Measurements from ENCODE around the gene KCTD1.

KCTD1 gene

DNA sequence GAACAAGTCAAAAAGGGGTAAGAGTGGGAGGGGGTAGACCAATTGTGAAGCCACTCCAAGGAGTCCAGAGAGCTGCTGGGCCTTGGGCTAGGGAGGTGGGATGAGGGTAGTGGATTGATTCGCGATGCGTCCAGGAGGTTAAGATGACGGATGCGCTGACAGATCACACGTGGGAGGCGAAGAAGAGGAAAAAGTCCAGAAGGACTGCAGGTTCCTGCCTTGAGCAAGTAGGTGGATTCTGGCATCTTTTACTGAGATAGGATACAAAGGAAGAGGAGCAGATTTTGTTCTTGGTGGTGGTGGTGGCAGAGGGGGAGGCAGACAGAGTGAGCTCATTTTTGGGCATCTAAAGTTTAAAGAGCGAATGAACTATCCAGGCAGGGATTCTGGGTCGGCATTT lies 76.5 kb downstream of the KCTD1 start:
- Mint-ChIP-seq H3K36me3 (no peaks in the 10 kb centered on the region), H3K27ac (no peak overlapping the region), H3K27me3 (no peaks in the 10 kb centered on the region), H3K4me3 (no peak overlapping the region), H3K9me3 (no peaks in the 10 kb centered on the region), H3K4me1 (no peaks in the 10 kb centered on the region)
- DNase-seq, result no peak
- CTCF ChIA-PET, result no interaction called here

DNA sequence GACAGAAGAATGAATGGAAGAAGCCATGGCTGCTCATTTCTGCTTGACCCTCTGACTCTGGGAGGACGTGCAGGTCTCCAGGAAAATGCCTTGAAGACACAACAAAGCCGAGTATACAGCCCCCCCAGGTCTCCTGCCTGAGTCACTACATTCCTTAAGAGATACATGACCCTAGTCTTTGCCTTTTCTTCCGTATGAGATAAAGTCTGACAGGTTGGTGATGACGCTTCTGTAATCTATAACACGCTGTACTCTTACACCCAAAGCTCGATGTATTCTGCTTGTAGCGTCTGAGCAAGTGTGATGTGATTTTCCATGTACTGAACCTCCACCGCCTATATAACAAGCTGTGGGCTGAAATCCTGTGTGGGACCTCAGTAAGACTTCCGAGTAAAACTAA lies 77.3 kb downstream of the KCTD1 start:
- H3K27ac Mint-ChIP-seq, result no peak overlapping the region
- no peaks in the 10 kb centered on the region for H3K27me3 Mint-ChIP-seq
- H3K9me3 Mint-ChIP-seq, result no peaks in the 10 kb centered on the region
- H3K4me1 Mint-ChIP-seq, result no peaks in the 10 kb centered on the region
- CTCF ChIA-PET, result no interaction called here
- DNase-seq, result no peak
- no peaks in the 10 kb centered on the region for H3K36me3 Mint-ChIP-seq
- no peak overlapping the region for H3K4me3 Mint-ChIP-seq

DNA sequence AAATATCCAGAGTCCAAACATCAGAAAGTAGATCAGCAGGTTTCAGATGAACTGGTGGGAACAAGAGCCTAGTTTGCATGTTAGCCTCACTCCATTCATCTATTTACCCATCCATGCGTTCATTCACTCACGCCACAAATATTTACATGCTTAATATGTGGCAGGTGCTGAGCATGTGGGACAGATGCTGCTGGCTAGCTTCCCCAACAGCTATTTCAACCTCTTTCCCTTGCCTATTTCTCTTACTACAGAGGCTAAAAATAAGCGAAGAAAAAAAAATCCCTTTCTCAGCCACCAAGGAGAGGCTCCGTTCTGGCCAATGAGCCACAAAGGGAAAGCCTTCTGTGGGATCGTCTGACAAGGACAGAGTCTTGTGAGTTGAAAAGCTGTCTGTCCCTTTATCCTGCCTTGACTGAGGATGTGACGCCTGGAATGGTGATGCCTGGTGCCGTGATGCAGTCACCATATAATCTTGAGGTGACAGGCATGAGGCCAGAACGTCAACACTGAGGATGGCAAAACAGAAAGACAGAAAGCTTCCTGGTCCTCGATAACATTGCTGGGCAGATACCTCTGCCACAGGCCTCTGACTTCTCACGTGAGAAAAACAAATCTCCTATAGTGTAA lies 78.2 kb downstream of the KCTD1 start:
- Mint-ChIP-seq H3K27ac (no peak overlapping the region), H3K4me3 (no peak overlapping the region), H3K36me3 (no peaks in the 10 kb centered on the region), H3K27me3 (no peaks in the 10 kb centered on the region), H3K4me1 (no peaks in the 10 kb centered on the region), H3K9me3 (no peaks in the 10 kb centered on the region)
- no peak for DNase-seq
- CTCF ChIA-PET, result no interaction called here

GRCh38 chr18:26468931-26469340 lies 79.4 kb downstream of the KCTD1 start:
- H3K27ac Mint-ChIP-seq, result no peak overlapping the region
- CTCF ChIA-PET, result no interaction called here
- H3K27me3 Mint-ChIP-seq, result no peaks in the 10 kb centered on the region
- DNase-seq, result no peak
- no peaks in the 10 kb centered on the region for H3K4me1 Mint-ChIP-seq
- H3K9me3 Mint-ChIP-seq, result no peaks in the 10 kb centered on the region
- no peak overlapping the region for H3K4me3 Mint-ChIP-seq
- H3K36me3 Mint-ChIP-seq, result no peaks in the 10 kb centered on the region

- Mint-ChIP-seq H3K4me1 (no peaks in the 10 kb centered on the region), H3K36me3 (no peaks in the 10 kb centered on the region), H3K27me3 (no peaks in the 10 kb centered on the region), H3K4me3 (no peak overlapping the region), H3K27ac (no peak overlapping the region), H3K9me3 (no peaks in the 10 kb centered on the region)
- CTCF ChIA-PET, result interaction anchor here (0.7 kb wide), 1 partner anchor 45 kb away, joined by 4 read pairs; no protein-coding TSS in a partner anchor
- no peak for DNase-seq
Measured at GRCh38 chr18:26466026-26466425, 82.3 kb downstream of the KCTD1 start.

GRCh38 chr18:26465431-26465830 lies 82.9 kb downstream of the KCTD1 start:
- no peaks in the 10 kb centered on the region for H3K4me1 Mint-ChIP-seq
- H3K36me3 Mint-ChIP-seq, result no peaks in the 10 kb centered on the region
- no peak overlapping the region for H3K27ac Mint-ChIP-seq
- H3K9me3 Mint-ChIP-seq, result no peaks in the 10 kb centered on the region
- no peak overlapping the region for H3K4me3 Mint-ChIP-seq
- CTCF ChIA-PET, result no interaction called here
- H3K27me3 Mint-ChIP-seq, result no peaks in the 10 kb centered on the region
- DNase-seq, result no peak

- CTCF ChIA-PET, result no interaction called here
- H3K4me1 Mint-ChIP-seq, result no peaks in the 10 kb centered on the region
Measured at GRCh38 chr18:26464128-26465011, 84.0 kb downstream of the KCTD1 start.

GRCh38 chr18:26462355-26462754 lies 86.0 kb downstream of the KCTD1 start:
- Mint-ChIP-seq H3K9me3 (no peaks in the 10 kb centered on the region), H3K4me1 (no peaks in the 10 kb centered on the region), H3K27ac (no peak overlapping the region), H3K4me3 (no peak overlapping the region), H3K36me3 (no peaks in the 10 kb centered on the region), H3K27me3 (no peaks in the 10 kb centered on the region)
- CTCF ChIA-PET, result no interaction called here
- no peak for DNase-seq

More at GRCh38 chr18:26464128-26465011, 84.0 kb downstream of the KCTD1 start:
- H3K9me3 Mint-ChIP-seq, result no peaks in the 10 kb centered on the region
- DNase-seq, result no peak
- H3K4me3 Mint-ChIP-seq, result no peak overlapping the region
- no peaks in the 10 kb centered on the region for H3K27me3 Mint-ChIP-seq
- no peaks in the 10 kb centered on the region for H3K36me3 Mint-ChIP-seq
- H3K27ac Mint-ChIP-seq, result no peak overlapping the region

- no peaks in the 10 kb centered on the region for H3K9me3 Mint-ChIP-seq
- no peaks in the 10 kb centered on the region for H3K4me1 Mint-ChIP-seq
- CTCF ChIA-PET, result no interaction called here
- no peak for DNase-seq
- H3K27me3 Mint-ChIP-seq, result no peaks in the 10 kb centered on the region
- H3K36me3 Mint-ChIP-seq, result no peaks in the 10 kb centered on the region
- no peak overlapping the region for H3K4me3 Mint-ChIP-seq
- H3K27ac Mint-ChIP-seq, result no peak overlapping the region
Measured at GRCh38 chr18:26461405-26461804, 86.9 kb downstream of the KCTD1 start.

- H3K27me3 Mint-ChIP-seq, result no peaks in the 10 kb centered on the region
- no peak for DNase-seq
Measured at GRCh38 chr18:26460449-26461091, 87.8 kb downstream of the KCTD1 start.

DNA sequence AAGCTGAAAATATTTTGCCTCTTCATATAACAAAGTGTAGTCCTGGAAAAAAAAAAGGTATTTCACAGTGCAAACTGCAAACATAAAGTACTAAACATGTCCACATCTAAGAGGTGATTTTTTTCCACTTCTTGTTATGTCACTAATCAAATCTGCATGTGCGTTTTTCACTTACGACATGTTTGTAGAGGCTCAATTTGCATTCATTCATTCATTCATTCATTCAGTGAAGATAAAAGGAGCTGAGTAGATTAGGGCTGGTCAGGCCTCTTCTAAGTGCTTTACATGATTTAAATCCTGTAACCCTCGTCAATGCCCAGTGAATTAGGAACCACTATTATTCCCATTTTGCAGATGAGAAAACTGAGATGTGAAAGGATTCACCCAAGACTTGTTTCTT lies 88.5 kb downstream of the KCTD1 start:
- Mint-ChIP-seq H3K4me3 (no peak overlapping the region), H3K4me1 (no peaks in the 10 kb centered on the region), H3K9me3 (no peaks in the 10 kb centered on the region), H3K27me3 (no peaks in the 10 kb centered on the region), H3K27ac (no peak overlapping the region), H3K36me3 (no peaks in the 10 kb centered on the region)
- no peak for DNase-seq
- CTCF ChIA-PET, result no interaction called here

More at GRCh38 chr18:26460449-26461091, 87.8 kb downstream of the KCTD1 start:
- Mint-ChIP-seq H3K4me3 (no peak overlapping the region), H3K9me3 (no peaks in the 10 kb centered on the region), H3K27ac (no peak overlapping the region), H3K36me3 (no peaks in the 10 kb centered on the region), H3K4me1 (no peaks in the 10 kb centered on the region)
- CTCF ChIA-PET, result no interaction called here

GRCh38 chr18:26459340-26459739 lies 89.0 kb downstream of the KCTD1 start:
- Mint-ChIP-seq H3K27ac (no peak overlapping the region), H3K9me3 (no peaks in the 10 kb centered on the region), H3K4me3 (no peak overlapping the region), H3K36me3 (no peaks in the 10 kb centered on the region), H3K4me1 (no peaks in the 10 kb centered on the region), H3K27me3 (no peaks in the 10 kb centered on the region)
- CTCF ChIA-PET, result no interaction called here
- no peak for DNase-seq

DNA sequence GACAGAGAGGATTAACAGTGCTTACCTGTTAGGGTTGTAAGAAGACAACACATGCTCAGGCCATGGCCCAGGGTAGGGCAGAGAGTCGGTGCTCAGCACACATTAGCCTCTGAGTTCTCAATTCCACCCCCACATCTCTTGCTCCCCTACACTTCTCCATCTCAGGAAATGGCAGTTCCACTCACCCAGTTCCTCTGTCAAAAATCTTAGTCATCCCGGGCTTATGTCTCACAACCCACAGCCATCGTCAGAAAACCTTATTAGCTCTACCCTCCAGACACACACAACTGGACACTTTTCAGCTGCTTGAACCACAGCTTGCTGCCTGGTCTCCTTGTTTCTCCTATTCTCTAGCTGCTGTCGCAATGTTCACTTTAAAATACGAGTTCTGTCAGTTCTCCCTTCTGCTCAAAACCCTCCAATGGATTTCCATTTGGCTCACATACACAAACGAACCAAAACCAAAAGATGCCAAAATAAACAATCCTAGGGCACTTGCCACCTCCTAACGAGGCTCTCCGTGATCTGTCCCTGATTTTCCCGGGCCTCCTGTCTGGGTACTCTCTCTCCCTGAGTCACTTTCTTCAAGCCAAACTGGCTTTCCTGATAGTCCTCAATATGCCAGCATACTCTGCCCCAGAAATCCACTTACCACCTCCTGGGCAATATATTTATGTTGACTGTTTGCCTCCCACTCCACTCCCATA lies 89.7 kb downstream of the KCTD1 start:
- no peaks in the 10 kb centered on the region for H3K9me3 Mint-ChIP-seq
- no peaks in the 10 kb centered on the region for H3K4me1 Mint-ChIP-seq
- no peaks in the 10 kb centered on the region for H3K27me3 Mint-ChIP-seq
- CTCF ChIA-PET, result no interaction called here
- no peaks in the 10 kb centered on the region for H3K36me3 Mint-ChIP-seq
- no peak overlapping the region for H3K4me3 Mint-ChIP-seq
- no peak overlapping the region for H3K27ac Mint-ChIP-seq
- no peak for DNase-seq

GRCh38 chr18:26457611-26458353 lies 90.6 kb downstream of the KCTD1 start:
- Mint-ChIP-seq H3K4me3 (no peak overlapping the region), H3K9me3 (no peaks in the 10 kb centered on the region), H3K27ac (no peak overlapping the region), H3K4me1 (no peaks in the 10 kb centered on the region), H3K27me3 (no peaks in the 10 kb centered on the region), H3K36me3 (no peaks in the 10 kb centered on the region)
- DNase-seq, result no peak
- CTCF ChIA-PET, result interaction anchor here (1.0 kb wide), 1 partner anchor 74 kb away, joined by 3 read pairs; no protein-coding TSS in a partner anchor

Data from activated naive CD4-positive, alpha-beta T cell treated with anti-CD3 and anti-CD28 coated beads, Interleukin-2, amount 10 ng/mL, durations not matched to agents 7 days and 5 days (primary cell).